Liver (tissue), 3 donors: Measurements from ENCODE around the gene CDON.

Source experiments
- ATF3 ChIP-seq: IDR thresholded peaks from 2 replicates; pipeline ENCODE4 v1.6.1; 2016; ENCODE audit warnings: antibody characterized with exemption
- CTCF ChIP-seq: fragments of 150-350 bp; IDR thresholded peaks from 2 replicates; pipeline ENCODE4 v1.5.1; 2017; ENCODE audit warnings: improper control_type of control experiment, low read depth, low read length; ENCODE audit not compliant: missing input control
- EGR1 ChIP-seq, 2 donors: IDR thresholded peaks; 2 replicates each; pipeline ENCODE4 v1.6.1; 2016 to 2018; ENCODE audit warnings: antibody characterized with exemption in 2 of 2, low read depth in 2 of 2
- FOXA2 ChIP-seq: IDR thresholded peaks from 2 replicates; pipeline ENCODE4 v1.6.1; 2016; ENCODE audit warnings: antibody characterized with exemption
- GABPA ChIP-seq, 2 donors: IDR thresholded peaks in 1 of 2; conservative IDR thresholded peaks in 1 of 2; 2 replicates each; pipeline ENCODE4 v1.6.1; 2016; ENCODE audit warnings: antibody characterized with exemption in 2 of 2, mild to moderate bottlenecking in 1 of 2, moderate library complexity in 1 of 2
- HNF4A ChIP-seq, 2 donors: conservative IDR thresholded peaks; 2 replicates each; pipeline ENCODE4 v1.6.1; 2016; ENCODE audit warnings: antibody characterized with exemption in 2 of 2, mild to moderate bottlenecking in 2 of 2
- HNF4G ChIP-seq: IDR thresholded peaks from 2 replicates; pipeline ENCODE4 v1.6.1; 2016; ENCODE audit warnings: antibody characterized with exemption
- JUND ChIP-seq, 2 donors: IDR thresholded peaks; 2 replicates each; pipeline ENCODE4 v1.6.1; 2016; ENCODE audit warnings: antibody characterized with exemption in 2 of 2
- MAX ChIP-seq: IDR thresholded peaks from 2 replicates; pipeline ENCODE4 v1.6.1; 2016; ENCODE audit warnings: antibody characterized with exemption
- NR2F2 ChIP-seq: IDR thresholded peaks from 2 replicates; pipeline ENCODE4 v1.6.1; 2016; ENCODE audit warnings: antibody characterized with exemption
- TAF1 ChIP-seq: conservative IDR thresholded peaks from 2 replicates; pipeline ENCODE4 v1.6.1; 2016; ENCODE audit warnings: antibody characterized with exemption, mild to moderate bottlenecking
- ZBTB33 ChIP-seq: IDR thresholded peaks from 2 replicates; pipeline ENCODE4 v1.6.1; 2016; ENCODE audit warnings: antibody characterized with exemption
- donor health status: healthy.
- donor health status: healthy.

GRCh38 chr11:126011265-126011664 lies 51.4 kb downstream of the CDON start:
- TF ChIP-seq EGR1 (IDR thresholded peaks at IDR 0.05; ENCODE audit: low read depth in 2 of 2) = no peak
- no peak for TF ChIP-seq ATF3
- no peak for TF ChIP-seq CTCF
- TF ChIP-seq GABPA (IDR thresholded peaks at IDR 0.05 in 1 of 2, conservative IDR thresholded peaks at IDR 0.05 in 1 of 2) = no peak
- no peak for TF ChIP-seq TAF1
- TF ChIP-seq NR2F2 = no peak
- no peak for TF ChIP-seq MAX
- TF ChIP-seq HNF4A (conservative IDR thresholded peaks at IDR 0.05) = no peak
- TF ChIP-seq JUND (IDR thresholded peaks at IDR 0.05) = no peak
- no peak for TF ChIP-seq HNF4G
- no peak for TF ChIP-seq ZBTB33
- TF ChIP-seq FOXA2 = no peak
